NCI-H2171 (cell line): Measurements from ENCODE around the gene PI4K2A.

Experiments
- DNase-seq: peaks from one replicate; lab custom pipeline; 2025; lab: John Stamatoyannopoulos, UW

Gene PI4K2A

DNA sequence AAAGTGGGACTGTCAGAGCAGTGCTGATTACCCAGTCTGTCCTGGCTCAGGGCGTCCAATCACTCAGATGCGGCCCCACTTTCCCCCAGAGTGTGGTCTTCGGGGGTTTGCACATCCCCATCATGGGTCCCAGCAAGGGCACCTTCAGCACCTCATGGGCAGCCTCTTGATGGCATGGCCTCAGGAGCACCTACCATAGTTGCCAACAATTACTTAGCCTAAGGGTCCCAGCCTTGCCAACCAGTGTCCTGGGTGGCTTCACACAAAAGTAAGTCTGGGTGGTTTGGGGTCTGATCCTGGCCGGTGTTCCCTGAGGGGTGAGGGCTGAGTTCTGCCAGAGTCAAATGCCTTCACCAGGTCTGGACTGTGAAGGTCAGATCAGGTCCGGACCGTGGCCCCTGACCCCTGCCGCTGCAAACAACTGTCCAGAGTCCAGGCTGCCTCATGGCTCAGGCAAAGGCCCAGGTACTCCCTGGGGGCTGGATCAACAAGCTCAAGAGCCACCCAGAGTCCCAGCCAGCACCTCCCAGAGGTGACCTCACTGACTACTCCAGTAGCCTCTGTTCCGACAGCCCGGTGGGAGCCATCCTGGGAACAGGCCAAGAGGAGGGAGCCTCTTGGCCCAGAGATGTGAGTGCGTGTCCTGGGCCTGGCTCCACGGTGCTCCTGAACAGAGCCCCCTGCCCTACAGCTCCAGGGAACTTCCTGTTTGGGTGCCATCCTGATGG is 66.8 kb downstream of the PI4K2A start:
- DNase-seq, result no peak

DNA sequence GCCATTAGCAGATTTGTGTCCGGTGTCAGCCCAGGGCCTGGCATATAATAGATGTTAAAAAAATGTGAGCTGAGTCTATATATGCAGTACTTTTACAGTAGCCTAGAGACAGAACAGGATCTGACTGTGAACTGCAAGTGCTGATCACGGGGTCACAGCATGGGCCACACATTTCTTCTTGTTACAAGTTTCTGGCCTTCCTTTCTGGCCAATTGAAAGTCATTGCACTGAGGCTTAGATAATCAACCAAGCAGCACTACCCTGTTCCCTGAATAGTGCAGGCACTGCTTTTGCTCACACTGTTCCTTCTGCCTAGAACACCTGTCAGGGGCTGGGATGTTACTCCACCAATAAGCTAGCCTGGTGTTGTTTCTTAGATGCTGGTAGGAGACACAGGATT is 67.7 kb downstream of the PI4K2A start:
- DNase-seq, result no peak

DNA sequence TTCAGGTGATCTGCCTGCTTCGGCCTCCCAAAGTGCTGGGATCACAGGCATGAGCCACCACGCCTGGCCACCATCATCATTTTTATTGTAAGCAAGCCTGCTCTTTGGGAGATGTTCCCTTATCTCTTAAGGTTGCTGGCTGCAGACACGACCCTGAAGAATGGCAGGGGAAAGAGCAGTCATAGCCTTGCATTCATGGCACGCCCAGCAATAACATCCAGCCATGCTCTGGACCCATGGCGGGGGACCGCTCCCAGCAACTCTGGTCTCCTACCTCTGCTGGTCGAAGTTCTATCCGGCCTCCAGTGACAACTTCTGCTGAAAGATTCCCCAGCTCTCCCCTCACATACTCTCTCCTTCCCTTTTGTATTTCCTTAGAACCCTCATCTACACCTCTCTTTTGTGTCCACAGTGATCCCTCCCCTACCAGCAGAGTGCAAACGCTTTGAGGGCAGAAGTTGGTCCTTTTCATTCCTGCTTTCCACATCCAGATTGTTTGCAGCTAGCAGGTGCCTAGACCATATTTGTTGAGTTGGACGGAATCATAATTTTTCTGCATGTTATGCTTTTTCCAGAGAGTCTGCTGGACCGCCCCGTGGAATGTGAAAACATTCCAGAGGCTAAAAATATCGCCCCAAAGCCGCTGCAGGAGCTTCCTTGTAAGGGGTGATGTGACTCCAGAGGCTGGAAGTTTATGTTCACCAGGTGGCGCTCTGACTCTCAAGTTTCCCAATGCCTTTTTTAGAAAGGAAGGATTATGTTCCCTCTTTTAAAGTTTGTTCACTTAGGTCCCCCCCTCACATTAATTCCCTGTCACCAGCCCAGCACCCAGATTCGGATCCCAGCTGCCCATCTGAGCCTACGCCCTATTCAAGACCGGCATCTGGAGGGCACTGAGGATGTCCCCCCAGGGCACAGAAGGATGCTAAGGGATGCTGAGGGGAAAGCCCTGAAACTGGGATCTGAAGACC is 68.8 kb downstream of the PI4K2A start:
- no peak for DNase-seq

DNA sequence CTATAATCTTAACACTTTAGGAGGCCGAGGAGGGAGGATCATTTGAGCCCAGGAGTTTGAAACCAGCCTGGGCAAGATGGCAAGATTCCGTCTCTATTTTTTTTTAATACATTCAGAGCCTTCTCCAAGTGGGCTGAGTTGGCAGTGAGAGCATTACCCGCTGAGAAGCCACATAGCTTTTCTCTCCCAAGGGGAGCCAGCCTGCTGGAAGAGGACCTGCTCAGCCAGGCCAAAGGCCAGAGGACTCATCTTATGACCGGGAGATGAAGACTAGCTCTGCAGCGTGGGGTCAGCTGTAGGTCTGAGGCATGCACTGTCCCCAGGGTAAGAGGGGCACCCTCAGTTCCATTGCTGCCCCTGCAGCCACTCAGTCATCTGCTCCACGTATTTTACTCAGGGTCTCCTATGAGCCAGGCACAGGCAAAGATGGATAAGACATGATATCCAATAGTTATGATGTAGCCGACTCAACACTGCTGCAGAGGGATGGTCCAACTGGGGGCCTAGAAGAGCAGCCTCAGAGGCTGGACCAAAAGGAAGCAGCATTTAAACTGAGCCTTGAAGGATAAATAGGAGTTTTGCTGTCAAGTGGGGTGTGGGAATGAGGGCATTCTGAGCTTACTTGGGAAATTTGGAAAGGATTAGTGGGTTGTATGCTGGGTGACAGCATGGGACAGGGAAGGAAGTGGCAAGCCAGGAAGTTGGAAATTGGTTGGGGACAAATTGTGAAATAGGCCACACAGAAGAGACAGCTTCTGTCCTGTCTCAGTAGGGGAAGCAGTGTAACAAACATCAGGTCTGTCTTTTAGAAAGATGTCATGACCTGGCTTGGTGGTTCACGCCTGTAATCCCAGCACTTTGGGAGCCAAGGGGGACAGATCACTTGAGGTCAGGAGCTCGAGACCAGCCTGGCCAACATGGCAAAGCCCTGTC is 71.4 kb downstream of the PI4K2A start:
- no peak for DNase-seq

DNA sequence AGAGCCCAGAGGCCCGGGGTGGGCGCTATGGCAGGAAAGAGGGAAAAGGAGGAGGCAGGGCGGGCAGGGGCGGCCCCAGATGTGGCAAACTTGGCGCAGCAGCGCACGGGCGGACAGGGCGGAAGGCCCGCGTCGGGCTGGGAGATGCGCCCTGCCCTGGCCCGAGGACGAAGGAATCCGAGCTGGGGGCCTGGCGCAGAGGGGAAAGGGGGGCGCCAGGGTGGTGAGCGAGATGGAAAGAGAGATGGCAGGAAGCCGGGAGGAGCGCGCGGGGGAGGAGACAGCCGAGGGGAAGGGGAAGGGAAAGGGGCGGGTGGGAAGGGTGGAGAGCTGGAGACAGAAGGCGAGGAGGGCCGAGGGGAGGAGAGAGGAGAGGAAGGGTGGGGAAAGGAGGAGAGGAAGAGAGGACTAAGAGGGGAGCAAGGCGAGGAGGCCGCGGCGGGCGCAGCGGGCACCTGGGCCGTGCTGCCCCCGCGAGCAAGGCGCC is 72.9 kb downstream of the PI4K2A start, which contains the start of gene MARVELD1:
Gene MARVELD1, plus strand, starts transcription at position 392 of the 487 bp plus-strand sequence. CDS start 147 bp downstream, outside the sequence.
- DNase-seq, result peak; percentile 56

DNA sequence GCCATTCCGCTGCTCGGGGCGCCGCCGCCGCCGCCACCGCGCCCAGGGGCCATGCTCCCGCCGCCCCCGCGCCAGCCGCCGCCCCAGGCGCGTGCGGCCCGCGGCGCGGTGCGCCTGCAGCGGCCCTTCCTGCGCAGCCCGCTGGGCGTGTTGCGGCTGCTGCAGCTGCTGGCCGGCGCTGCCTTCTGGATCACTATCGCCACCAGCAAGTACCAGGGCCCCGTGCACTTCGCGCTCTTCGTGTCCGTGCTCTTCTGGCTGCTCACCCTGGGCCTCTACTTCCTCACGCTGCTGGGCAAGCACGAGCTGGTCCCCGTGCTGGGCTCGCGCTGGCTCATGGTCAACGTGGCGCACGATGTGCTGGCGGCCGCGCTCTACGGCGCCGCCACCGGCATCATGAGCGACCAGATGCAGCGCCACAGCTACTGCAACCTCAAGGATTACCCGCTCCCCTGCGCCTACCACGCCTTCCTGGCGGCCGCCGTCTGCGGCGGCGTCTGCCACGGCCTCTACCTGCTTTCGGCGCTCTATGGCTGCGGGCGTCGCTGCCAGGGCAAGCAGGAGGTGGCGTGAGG is 73.4 kb downstream of the PI4K2A start:
- DNase-seq, result no peak

DNA sequence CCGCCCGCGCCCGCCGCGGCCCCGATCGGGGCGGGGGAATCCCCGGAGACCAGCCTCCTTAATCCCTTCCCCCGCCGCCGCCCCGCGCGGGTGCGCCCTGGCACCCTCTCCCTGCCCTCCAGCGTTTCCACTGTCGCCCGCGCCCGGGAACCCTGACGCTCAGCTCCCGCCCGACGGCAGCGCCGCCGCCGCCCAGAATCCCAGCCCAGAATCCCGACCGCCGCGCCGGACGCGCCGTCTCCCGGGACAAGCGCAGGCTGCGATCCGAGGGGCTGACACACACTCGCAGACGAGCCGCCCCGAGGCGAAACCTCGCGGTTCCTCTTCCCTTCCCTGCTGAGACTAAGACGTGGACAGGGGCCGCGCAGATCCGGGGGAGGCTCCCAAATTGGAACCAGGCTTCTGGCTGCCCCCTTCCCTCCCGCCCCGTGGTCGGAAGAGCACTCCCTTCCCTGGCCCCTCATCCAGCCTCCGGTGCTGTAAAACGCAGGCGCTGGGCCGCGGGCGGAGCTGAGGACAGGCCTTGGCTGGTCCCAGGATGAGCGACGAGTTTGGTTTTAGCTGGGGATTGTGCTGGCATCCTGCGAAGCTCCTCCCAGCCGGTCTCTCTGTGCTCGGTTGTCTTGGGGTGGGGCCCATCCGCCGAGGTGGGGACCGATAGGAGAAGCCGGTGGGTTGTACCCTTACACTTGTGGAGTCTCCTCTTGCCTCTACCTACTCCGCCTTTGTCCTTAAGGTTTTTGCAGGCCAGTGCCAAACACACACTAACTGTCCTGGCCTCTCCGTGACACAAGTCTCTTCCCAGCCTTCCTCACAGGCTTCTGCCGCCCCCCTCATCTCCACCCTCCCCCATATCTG is 74.2 kb downstream of the PI4K2A start:
- DNase-seq, result no peak

DNA sequence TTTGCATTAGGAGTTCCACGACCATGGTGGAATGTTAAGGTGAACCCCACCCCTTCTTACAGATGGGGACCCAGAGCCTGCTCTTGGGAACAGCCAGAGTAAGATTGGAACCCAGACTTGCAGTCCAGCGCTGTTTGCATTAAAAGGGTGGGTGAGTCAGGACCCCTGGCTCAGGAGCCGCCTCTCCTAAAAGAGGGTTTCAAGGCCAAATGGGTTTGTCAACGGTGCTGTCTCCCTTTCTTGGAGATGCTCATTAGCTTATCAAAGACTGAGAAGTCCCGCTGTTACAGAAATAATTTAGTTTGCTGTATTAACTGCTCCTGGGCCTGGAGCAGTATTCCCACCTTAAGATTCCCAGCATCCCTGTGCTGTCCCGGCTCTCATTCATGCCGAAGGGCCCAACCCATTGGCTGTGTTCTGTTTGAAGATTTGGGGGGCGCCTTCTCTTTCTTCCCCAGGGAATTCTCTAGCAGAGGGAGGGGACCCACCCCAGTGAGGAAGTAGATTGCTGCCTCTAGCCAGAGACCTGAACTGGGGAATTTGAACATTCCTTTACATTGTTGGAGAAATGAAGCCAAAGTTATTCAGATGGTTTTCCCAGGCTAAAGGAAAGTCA is 74.9 kb downstream of the PI4K2A start:
- no peak for DNase-seq

DNA sequence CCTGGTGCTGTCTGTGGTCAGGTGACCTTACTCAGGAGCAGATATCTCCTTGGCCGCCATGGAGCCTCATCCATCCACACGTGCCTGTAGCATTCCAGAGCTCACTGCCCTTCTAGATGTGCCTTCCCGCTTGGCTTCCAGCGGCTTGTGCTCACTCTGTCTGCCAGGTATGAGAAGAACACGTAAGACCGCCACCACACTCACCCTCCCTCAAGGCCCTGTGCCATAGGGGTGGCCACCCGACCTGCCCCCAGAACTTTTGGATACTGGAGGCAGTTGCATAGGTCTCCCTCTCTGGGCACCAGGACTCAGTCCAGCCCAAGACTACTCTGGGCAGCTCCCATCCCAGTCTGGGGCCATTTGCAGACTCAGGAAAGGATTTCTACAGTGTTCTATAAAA is 77.2 kb downstream of the PI4K2A start:
- no peak for DNase-seq

DNA sequence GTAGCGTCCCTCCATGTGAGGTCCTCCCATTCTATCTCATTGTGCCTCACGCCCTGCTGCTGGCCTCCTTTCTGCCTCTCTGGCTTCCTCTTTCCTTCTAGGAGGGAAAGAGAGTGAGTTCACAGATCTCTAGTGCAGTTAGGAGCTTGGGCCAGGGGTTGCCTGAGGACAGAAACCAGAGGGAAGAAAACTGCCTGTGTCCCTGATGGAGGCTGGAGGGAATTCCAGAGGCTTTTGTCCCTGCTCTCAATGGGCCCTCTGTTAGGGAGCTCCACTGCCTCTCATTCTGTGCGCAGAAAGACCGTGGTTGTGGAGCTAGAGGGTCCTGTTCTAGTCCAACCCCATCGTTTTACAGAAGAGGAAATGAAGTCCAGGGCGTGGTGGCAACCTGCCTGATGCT is 77.7 kb downstream of the PI4K2A start:
- DNase-seq, result no peak

DNA sequence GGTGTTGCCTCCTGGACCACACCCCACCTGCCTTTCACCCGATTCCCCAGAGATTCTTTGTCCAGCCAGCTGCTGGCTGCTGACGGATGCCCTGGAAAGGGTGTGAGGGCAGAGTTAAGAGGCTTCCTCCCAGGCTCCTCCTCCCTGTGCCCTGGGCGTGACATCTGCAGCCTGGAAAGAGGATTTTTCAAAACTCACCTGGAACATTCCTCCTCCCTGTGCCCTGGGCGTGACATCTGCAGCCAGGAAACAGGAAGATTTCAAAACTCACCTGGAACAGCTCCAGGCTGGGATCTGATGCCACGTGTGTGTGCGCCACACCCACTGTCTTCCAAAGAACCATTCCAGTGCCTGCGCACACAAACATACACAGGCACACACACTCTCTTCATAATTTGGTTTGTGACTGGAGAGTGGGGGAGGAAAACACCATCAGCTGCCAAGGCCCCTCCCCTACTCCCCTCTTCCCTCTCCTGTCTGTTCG is 78.2 kb downstream of the PI4K2A start:
- peak; percentile 40 for DNase-seq

DNA sequence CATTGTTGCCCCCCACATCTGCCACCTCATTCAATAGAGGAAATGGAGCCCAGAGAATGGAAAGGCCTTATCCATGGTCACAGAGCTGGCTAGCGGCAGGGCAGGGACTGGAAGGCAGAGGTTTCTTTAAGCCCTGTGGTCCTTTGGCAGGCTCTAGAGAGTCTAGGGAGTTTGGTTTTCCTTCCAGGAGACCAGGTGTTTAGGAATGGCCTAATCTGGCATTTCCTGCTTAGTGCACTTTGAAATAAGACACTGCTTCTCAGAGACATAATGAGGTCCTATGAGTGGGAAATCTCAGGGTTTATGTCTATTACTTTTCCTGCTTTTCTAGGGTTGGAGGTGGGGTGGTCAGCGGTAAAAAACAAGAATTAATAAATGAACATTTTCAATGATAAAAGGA is 79.1 kb downstream of the PI4K2A start:
- DNase-seq, result no peak

DNA sequence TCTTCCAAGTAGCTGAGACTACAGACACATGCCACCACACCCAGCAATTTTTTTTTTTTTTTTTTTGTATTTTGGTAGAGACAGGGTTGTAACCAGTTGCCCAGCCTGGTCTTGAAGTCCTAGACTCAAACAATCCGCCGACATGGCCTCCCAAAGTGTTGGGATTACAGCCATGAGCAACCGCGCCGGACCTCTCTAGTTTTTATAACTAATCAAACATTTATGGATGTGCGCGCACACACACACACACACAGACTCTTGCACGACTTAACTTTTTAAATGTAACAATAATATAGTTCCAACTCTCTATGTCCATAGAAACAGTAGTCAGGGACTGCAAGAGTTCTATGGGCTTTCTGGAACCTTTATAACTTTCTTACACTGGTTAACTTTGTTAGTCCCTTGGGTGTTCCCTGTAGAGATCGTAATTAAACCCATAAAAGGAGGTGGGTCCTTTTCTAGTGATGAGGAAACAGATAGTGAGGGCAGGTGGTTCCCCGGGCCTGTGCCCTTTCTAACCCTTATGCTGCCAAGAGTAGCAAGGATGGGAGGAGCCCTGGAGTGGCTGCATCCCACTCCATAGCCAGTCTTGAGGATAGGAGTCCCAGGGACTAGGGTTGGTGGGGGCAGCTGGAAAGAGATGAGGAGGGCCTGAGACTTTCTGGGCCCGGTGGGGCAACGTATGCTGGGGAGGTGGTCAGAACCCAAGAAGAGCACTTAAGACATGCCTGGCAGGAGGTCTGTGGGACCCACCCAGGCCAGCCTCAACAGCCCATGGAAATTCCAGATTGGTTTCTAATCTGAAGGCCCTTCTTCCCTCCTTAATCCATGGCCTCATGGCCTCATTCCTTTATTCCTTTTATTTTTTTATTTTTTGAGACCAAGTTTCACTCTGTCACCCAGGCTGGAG is 81.7 kb downstream of the PI4K2A start:
- no peak for DNase-seq

DNA sequence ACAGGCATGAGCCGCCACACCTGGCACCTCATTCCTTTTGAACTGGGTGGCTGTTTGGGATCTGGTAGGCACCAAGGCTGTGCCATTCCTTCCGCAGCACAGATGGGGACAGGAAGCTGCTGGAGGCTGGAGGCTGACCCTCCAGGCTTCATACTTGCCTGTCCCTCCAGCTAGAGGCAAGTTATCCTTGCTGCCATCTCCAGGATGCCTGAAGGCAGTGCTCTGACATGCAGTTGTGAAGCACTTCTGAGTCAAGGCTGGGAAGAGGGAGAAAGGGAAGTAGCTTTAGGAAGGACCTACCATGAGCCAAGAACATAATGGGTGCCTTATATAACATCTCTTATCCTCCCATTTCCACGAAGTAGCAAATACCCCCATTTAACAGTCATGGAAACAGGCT is 82.5 kb downstream of the PI4K2A start:
- no peak for DNase-seq

DNA sequence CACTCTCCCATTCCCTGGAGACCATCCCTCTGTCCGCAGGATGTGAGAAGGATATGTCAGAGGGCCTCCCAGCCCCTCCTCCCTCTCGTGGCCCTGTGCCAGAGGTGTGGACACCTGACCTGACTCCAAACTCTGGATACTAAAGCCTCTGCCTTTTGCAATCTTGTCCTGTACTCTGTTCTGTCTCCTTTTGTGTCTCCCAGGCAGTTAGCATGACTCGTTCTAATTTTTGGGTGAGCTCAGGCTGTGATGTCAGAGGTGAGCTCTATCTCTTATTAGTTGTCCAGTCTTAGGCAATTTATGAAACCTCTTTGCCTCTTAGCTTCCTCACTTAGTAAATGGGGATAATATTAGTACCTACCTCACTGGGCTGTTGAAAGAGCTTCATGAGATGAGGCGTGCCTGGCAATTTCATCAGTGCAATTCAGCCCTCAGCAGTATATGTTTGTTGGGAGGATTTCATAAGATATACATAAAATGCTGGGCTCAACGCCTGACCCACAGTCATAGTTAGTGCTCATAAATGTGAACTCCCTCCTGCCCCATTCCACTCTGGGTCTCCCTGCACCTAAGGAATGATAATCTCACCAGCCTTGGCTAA is 84.0 kb downstream of the PI4K2A start:
- no peak for DNase-seq
